Calu3 (cell line): ENCODE results near the gene FOXM1. TPM values are rescaled to one million over a fixed set of nuclear protein-coding genes. Genes with fewer than 3 reads are reported as not detected.

Experiments
- Bru-seq: library from RNA; stranded (reverse); fragments of 400-500 nt; gene quantifications from one replicate; lab custom pipeline; 2021; lab: Mats Ljungman, UMichigan
- BruChase-seq, 2 experiments: library from RNA; stranded (reverse); fragments of 400-500 nt; gene quantifications; one replicate each; lab custom pipeline; 2021; lab: Mats Ljungman, UMichigan
- BruUV-seq: library from RNA; stranded (reverse); fragments of 400-500 nt; replicated peaks from 2 replicates; lab custom pipeline; 2021; lab: Mats Ljungman, UMichigan
- CTCF ChIA-PET: fragments of 300-600 bp; sonication (Branson Sonifier 250); formaldehyde crosslinking; loops from one replicate; lab custom pipeline; 2022; ENCODE audit warnings: antibody characterized with exemption; lab: Charles Lee
- DNase-seq: peaks from one replicate; pipeline ENCODE4 v3.0.0; 2022
- H3K27ac Mint-ChIP-seq: one replicate; pipeline ENCODE4 v1.8.0; 2022; ENCODE audit warnings: mixed read lengths; ENCODE audit not compliant: unreplicated experiment
- H3K27me3 Mint-ChIP-seq: one replicate; pipeline ENCODE4 v1.8.0; 2022; ENCODE audit warnings: mixed read lengths; ENCODE audit not compliant: unreplicated experiment
- H3K36me3 Mint-ChIP-seq: one replicate; pipeline ENCODE4 v1.8.0; 2022; ENCODE audit warnings: mild to moderate bottlenecking, moderate library complexity, mixed read lengths; ENCODE audit not compliant: insufficient read depth, unreplicated experiment
- H3K4me1 Mint-ChIP-seq: one replicate; pipeline ENCODE4 v1.8.0; 2022; ENCODE audit warnings: mild to moderate bottlenecking, low read depth, mixed read lengths; ENCODE audit not compliant: unreplicated experiment
- H3K4me3 Mint-ChIP-seq: one replicate; pipeline ENCODE4 v1.8.0; 2022; ENCODE audit warnings: mild to moderate bottlenecking, low read depth, moderate library complexity, mixed read lengths; ENCODE audit not compliant: unreplicated experiment
- H3K9me3 Mint-ChIP-seq: one replicate; pipeline ENCODE4 v1.8.0; 2022; ENCODE audit warnings: low read depth, mixed read lengths; ENCODE audit not compliant: unreplicated experiment
- intact Hi-C: fragments of 100-400 bp; cut with micrococcal nuclease; formaldehyde crosslinking; loops from one replicate; pipeline ENCODE4 v1.10.0; 2022; ENCODE audit not compliant: unreplicated experiment
- long read RNA-seq: library from polyadenylated mRNA; stranded (forward); transcript quantifications from one replicate; pipeline ENCODE4 v2.0.0, GENCODE V29; 2022
- total RNA-seq: library from RNA; stranded (reverse); gene quantifications from 2 replicates; pipeline ENCODE4 v1.2.3, GENCODE V29; 2022
- TF ChIP-seq, protein P1 (sequence below): fragments of 200-600 bp; IDR thresholded peaks from one replicate; pipeline ENCODE4 v1.8.0; 2022; ENCODE audit warnings: antibody characterized with exemption; ENCODE audit not compliant: unreplicated experiment

Gene FOXM1, protein sequence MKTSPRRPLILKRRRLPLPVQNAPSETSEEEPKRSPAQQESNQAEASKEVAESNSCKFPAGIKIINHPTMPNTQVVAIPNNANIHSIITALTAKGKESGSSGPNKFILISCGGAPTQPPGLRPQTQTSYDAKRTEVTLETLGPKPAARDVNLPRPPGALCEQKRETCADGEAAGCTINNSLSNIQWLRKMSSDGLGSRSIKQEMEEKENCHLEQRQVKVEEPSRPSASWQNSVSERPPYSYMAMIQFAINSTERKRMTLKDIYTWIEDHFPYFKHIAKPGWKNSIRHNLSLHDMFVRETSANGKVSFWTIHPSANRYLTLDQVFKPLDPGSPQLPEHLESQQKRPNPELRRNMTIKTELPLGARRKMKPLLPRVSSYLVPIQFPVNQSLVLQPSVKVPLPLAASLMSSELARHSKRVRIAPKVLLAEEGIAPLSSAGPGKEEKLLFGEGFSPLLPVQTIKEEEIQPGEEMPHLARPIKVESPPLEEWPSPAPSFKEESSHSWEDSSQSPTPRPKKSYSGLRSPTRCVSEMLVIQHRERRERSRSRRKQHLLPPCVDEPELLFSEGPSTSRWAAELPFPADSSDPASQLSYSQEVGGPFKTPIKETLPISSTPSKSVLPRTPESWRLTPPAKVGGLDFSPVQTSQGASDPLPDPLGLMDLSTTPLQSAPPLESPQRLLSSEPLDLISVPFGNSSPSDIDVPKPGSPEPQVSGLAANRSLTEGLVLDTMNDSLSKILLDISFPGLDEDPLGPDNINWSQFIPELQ
- total RNA-seq: 85.8 and 103 TPM in 2 replicates
- percentile 78 among the genes with signal in this experiment for Bru-seq, nascent RNA
- percentile 94 among the genes with signal in this experiment for BruChase-seq, experiment 1, labeled RNA remaining after a 6-hour chase
- BruChase-seq, experiment 2, labeled RNA remaining after a 2-hour chase: percentile 92 among the genes with signal in this experiment
- long read RNA-seq, partial matches to known transcripts: 1 of 150 reads
- long read RNA-seq, other reads (novel, unspliced or antisense): 144 of 150 reads

DNA sequence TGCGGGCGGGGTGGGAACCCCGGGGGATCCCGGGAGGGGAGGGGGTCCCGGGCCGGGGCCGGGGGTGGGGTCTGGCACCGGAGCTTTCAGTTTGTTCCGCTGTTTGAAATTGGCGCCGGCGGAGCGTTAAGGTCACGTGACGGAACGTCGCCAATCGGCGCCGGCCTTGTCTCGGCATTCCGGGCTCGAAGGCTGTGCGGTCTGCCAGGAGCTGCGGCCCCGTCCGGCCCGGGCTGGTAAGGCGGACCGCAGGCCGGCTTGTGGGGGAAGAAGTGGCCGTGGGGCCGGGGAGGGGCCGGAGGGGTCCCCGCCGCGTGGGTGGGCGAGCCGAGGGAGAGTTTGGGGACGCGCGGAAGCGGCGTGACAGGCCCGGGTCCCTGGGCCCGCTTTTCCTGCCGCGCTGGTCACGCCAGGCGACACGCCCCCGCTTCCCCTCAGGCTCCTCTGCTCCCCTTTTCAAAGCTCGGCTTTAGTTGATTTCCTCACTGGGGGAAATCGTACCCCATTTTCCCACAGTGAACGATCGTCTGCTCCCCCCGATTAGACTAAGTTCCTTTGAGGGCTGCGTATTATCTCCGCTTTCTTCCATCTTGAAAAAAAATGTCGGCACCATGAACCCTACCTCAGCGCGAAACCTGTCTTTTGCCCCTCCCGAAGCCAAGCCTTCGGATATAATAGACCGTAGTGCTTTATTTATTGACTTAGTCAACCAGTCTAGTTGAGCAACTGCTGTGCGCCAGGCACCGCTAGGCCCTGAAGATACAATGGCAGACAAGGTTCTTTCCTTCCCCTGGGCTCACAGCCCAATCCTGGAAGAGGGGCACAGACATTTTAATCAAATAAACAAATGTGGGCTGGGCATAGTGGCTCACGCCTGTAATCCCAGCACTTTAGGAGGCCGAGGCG, at the start of gene FOXM1, which contains the start of gene RHNO1:
FOXM1 (minus strand) TSS at position 128 of the 906 bp plus-strand sequence. CDS start 2,696 bp downstream, outside the sequence.
RHNO1 (plus strand) TSS at position 177 of the 906 bp plus-strand sequence. CDS start 8,144 bp downstream, outside the sequence.
- no peaks in the 10 kb centered on the region for H3K27me3 Mint-ChIP-seq
- peaks cover 39% of the 10 kb centered on the region for H3K36me3 Mint-ChIP-seq
- DNase-seq: peak; percentile 90
- TF ChIP-seq, protein P1, sequence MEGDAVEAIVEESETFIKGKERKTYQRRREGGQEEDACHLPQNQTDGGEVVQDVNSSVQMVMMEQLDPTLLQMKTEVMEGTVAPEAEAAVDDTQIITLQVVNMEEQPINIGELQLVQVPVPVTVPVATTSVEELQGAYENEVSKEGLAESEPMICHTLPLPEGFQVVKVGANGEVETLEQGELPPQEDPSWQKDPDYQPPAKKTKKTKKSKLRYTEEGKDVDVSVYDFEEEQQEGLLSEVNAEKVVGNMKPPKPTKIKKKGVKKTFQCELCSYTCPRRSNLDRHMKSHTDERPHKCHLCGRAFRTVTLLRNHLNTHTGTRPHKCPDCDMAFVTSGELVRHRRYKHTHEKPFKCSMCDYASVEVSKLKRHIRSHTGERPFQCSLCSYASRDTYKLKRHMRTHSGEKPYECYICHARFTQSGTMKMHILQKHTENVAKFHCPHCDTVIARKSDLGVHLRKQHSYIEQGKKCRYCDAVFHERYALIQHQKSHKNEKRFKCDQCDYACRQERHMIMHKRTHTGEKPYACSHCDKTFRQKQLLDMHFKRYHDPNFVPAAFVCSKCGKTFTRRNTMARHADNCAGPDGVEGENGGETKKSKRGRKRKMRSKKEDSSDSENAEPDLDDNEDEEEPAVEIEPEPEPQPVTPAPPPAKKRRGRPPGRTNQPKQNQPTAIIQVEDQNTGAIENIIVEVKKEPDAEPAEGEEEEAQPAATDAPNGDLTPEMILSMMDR: no peak
- peak within 1 kb of the TSS; percentile 75 for H3K4me3 Mint-ChIP-seq
- H3K9me3 Mint-ChIP-seq: no peaks in the 10 kb centered on the region
- H3K27ac Mint-ChIP-seq: peak within 1 kb of the TSS; percentile 87
- intact Hi-C loops: no loop called here
- TSS peak; percentile 79 for BruUV-seq
- peaks cover 22% of the 10 kb centered on the region for H3K4me1 Mint-ChIP-seq
- CTCF ChIA-PET: interaction anchor here (2.3 to 2.5 kb wide), 2 partner anchors 13 to 164 kb away, joined by 8 to 9 read pairs; partner anchors contain the start of gene TULP3

DNA sequence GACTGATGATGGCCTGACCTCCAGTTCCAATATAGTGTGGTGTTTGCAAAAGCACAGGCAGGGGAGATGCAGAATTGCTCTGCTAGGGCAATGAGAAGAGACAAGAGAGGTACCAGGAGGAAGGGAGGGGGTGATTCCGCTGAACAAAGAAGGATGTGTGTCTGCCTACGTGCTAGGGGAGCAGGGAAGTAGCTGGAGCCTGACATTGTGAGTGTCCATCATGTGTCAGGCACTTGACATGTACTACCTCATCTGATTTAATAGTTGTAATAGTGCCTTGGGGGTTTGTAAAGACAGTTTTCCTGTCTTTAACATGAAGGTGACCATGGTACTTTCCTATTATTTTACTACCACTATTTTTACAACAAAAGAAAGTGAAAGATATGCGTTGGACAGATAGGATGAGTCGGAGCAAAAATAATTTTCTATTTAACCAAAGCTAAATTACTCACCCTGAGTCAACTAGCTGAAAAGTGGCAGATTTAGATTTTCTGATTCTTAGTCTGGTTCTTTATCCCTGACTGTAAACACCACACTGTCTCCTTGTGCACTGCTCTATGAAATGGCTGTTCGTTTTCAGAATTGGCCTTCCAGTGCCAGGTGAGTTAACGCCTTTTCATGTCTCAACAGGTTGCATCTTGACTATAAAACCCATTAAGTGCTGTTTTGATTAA, 48.5 kb upstream of the FOXM1 start:
- Mint-ChIP-seq H3K4me1 (no peaks in the 10 kb centered on the region), H3K36me3 (peaks cover 9% of the 10 kb centered on the region), H3K4me3 (no peak overlapping the region), H3K27ac (no peak overlapping the region), H3K27me3 (no peaks in the 10 kb centered on the region), H3K9me3 (no peaks in the 10 kb centered on the region)
- no TSS peak for BruUV-seq
- intact Hi-C loops: no loop called here
- TF ChIP-seq, protein P1: no peak
- CTCF ChIA-PET: interaction anchor here (0.5 kb wide), 2 partner anchors 40 to 75 kb away, joined by 3 read pairs; no protein-coding TSS in a partner anchor
- DNase-seq: no peak

DNA sequence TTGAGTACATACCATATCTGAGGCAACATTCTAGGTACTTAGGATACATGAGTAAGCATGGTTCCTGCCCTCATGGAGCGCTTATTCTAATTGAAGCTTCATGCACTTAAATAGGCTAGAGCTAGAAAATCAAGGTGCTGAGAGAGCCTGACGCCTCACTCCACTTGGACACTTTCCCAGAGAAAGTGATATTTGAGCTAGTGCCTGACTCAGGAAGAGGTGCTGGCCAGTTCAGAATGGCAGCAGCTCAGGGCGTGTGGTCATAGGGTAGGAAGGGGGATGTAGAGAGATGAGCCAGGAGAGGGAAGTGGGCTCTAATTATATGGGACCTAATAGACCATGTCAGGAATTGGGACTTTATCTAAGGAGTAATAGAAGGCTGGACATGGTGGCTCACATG, 47.0 kb upstream of the FOXM1 start:
- Mint-ChIP-seq H3K9me3 (no peaks in the 10 kb centered on the region), H3K4me1 (no peaks in the 10 kb centered on the region), H3K27ac (no peak overlapping the region), H3K4me3 (no peak overlapping the region), H3K27me3 (no peaks in the 10 kb centered on the region), H3K36me3 (peaks cover 8% of the 10 kb centered on the region)
- TF ChIP-seq, protein P1: no peak
- CTCF ChIA-PET: interaction anchor here (0.7 to 1.0 kb wide), 2 partner anchors 36 to 71 kb away, joined by 3 read pairs; no protein-coding TSS in a partner anchor
- DNase-seq: no peak
- no TSS peak for BruUV-seq
- intact Hi-C loops: no loop called here
